DND-41 (cell line): ENCODE data around the gene PMEPA1.

Experiments
- ATAC-seq: fragments of 200-7000 bp; cut with Tn5 transposase; 3 replicates; pipeline ENCODE4 v1.9.1; 2021; ENCODE audit warnings: low read depth; ENCODE audit not compliant: insufficient read depth
- DNase-seq: peaks from one replicate; pipeline ENCODE4 v3.0.0-alpha.2; 2020
- H2AFZ ChIP-seq: 2 replicates; pipeline ENCODE4 v1.6.0; 2012; ENCODE audit warnings: low read depth, low read length
- H3K27ac ChIP-seq: 2 replicates; pipeline ENCODE4 v1.5.1; 2012; ENCODE audit warnings: low read length, inconsistent platforms
- H3K27me3 ChIP-seq: fragments of 200-600 bp; sonication (generic); 2 replicates; pipeline ENCODE4 v1.6.0; 2012; ENCODE audit warnings: low read length, mild to moderate bottlenecking, inconsistent platforms; ENCODE audit not compliant: insufficient read depth, poor library complexity
- H3K36me3 ChIP-seq: 2 replicates; pipeline ENCODE4 v1.5.1; 2012; ENCODE audit warnings: low read length, inconsistent platforms; ENCODE audit not compliant: insufficient read depth
- H3K4me1 ChIP-seq: 2 replicates; pipeline ENCODE4 v1.5.1; 2012; ENCODE audit warnings: mild to moderate bottlenecking, low read length; ENCODE audit not compliant: insufficient read depth
- H3K4me2 ChIP-seq: 2 replicates; pipeline ENCODE4 v1.6.0; 2012; ENCODE audit warnings: mild to moderate bottlenecking, moderate library complexity, low read length, inconsistent platforms; ENCODE audit not compliant: insufficient read depth
- H3K4me3 ChIP-seq, 2 experiments: fragments of 200-600 bp in 1 of 2; shearing (Covaris generic) in 1 of 2; 2 replicates each; pipeline ENCODE4 v1.5.1; 2012 to 2016; ENCODE audit warnings: inconsistent platforms in 2 of 2, low read length in 2 of 2, mild to moderate bottlenecking in 2 of 2, low read depth in 1 of 2, moderate library complexity in 1 of 2
- H3K79me2 ChIP-seq: 2 replicates; pipeline ENCODE4 v1.6.0; 2012; ENCODE audit warnings: low read length, inconsistent platforms; ENCODE audit not compliant: insufficient read depth
- H3K9ac ChIP-seq: 2 replicates; pipeline ENCODE4 v1.6.0; 2012; ENCODE audit warnings: low read depth, mild to moderate bottlenecking, inconsistent platforms, low read length, moderate library complexity
- H3K9me3 ChIP-seq: 2 replicates; pipeline ENCODE4 v1.5.1; 2012; ENCODE audit warnings: low read length, moderate library complexity, mild to moderate bottlenecking, inconsistent platforms; ENCODE audit not compliant: insufficient read depth, severe bottlenecking
- H4K20me1 ChIP-seq: 2 replicates; pipeline ENCODE4 v1.6.0; 2012; ENCODE audit warnings: low read length; ENCODE audit not compliant: insufficient read depth
- EZH2 ChIP-seq: IDR thresholded peaks from 3 replicates; pipeline ENCODE4 v1.6.1; 2012; ENCODE audit warnings: borderline replicate concordance, low read depth, mild to moderate bottlenecking, moderate library complexity, low read length, inconsistent platforms; ENCODE audit not compliant: severe bottlenecking
- TF ChIP-seq, protein P1 (sequence below): IDR thresholded peaks from 2 replicates; pipeline ENCODE4 v1.5.1; 2012; ENCODE audit warnings: borderline replicate concordance, low read length, moderate library complexity, mild to moderate bottlenecking; ENCODE audit not compliant: poor library complexity, severe bottlenecking; ENCODE audit errors: extremely low read depth

Gene PMEPA1

GRCh38 chr20:57712341-57712740 lies 2.5 kb upstream of the PMEPA1 start:
- H2AFZ ChIP-seq, result no peak overlapping the region
- H3K27ac ChIP-seq, result no peak overlapping the region
- DNase-seq, result no peak
- no peaks in the 10 kb centered on the region for H3K36me3 ChIP-seq
- H3K9me3 ChIP-seq, result no peaks in the 10 kb centered on the region
- TF ChIP-seq EZH2, result no peak
- TF ChIP-seq, protein P1, sequence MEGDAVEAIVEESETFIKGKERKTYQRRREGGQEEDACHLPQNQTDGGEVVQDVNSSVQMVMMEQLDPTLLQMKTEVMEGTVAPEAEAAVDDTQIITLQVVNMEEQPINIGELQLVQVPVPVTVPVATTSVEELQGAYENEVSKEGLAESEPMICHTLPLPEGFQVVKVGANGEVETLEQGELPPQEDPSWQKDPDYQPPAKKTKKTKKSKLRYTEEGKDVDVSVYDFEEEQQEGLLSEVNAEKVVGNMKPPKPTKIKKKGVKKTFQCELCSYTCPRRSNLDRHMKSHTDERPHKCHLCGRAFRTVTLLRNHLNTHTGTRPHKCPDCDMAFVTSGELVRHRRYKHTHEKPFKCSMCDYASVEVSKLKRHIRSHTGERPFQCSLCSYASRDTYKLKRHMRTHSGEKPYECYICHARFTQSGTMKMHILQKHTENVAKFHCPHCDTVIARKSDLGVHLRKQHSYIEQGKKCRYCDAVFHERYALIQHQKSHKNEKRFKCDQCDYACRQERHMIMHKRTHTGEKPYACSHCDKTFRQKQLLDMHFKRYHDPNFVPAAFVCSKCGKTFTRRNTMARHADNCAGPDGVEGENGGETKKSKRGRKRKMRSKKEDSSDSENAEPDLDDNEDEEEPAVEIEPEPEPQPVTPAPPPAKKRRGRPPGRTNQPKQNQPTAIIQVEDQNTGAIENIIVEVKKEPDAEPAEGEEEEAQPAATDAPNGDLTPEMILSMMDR, result no peak
- no peak overlapping the region for H3K4me3 ChIP-seq
- no peak for ATAC-seq
- no peak overlapping the region for H3K9ac ChIP-seq
- no peak overlapping the region for H3K4me2 ChIP-seq
- no peaks in the 10 kb centered on the region for H3K79me2 ChIP-seq
- H3K4me1 ChIP-seq, result no peaks in the 10 kb centered on the region
- peaks cover 3% of the 10 kb centered on the region for H3K27me3 ChIP-seq
- H4K20me1 ChIP-seq, result peaks cover 4% of the 10 kb centered on the region

GRCh38 chr20:57711826-57712225 lies 2.0 kb upstream of the PMEPA1 start:
- Histone ChIP-seq H2AFZ (no peak overlapping the region), H3K4me2 (no peak overlapping the region), H3K27me3 (peaks cover 3% of the 10 kb centered on the region), H3K9ac (no peak overlapping the region), H3K9me3 (no peaks in the 10 kb centered on the region), H3K36me3 (no peaks in the 10 kb centered on the region), H4K20me1 (peaks cover 4% of the 10 kb centered on the region), H3K27ac (no peak overlapping the region), H3K4me3 (no peak overlapping the region), H3K79me2 (no peaks in the 10 kb centered on the region), H3K4me1 (no peaks in the 10 kb centered on the region)
- no peak for ATAC-seq
- TF ChIP-seq, protein P1, result no peak
- no peak for TF ChIP-seq EZH2
- DNase-seq, result no peak

GRCh38 chr20:57711311-57711712 lies 1.5 kb upstream of the PMEPA1 start:
- no peak for DNase-seq
- TF ChIP-seq EZH2, result no peak
- TF ChIP-seq, protein P1, result no peak
- Histone ChIP-seq H3K9me3 (no peaks in the 10 kb centered on the region), H2AFZ (no peak overlapping the region), H3K79me2 (no peaks in the 10 kb centered on the region), H3K27ac (no peak overlapping the region), H3K4me2 (no peak overlapping the region), H4K20me1 (peaks cover 4% of the 10 kb centered on the region), H3K9ac (no peak overlapping the region), H3K36me3 (no peaks in the 10 kb centered on the region), H3K4me1 (no peaks in the 10 kb centered on the region), H3K27me3 (peaks cover 4% of the 10 kb centered on the region), H3K4me3 (no peak overlapping the region)
- ATAC-seq, result no peak

GRCh38 chr20:57710841-57711240 lies 1.0 kb upstream of the PMEPA1 start:
- peaks cover 4% of the 10 kb centered on the region for H4K20me1 ChIP-seq
- no peaks in the 10 kb centered on the region for H3K9me3 ChIP-seq
- ATAC-seq, result no peak
- no peak overlapping the region for H3K9ac ChIP-seq
- H3K27ac ChIP-seq, result no peak overlapping the region
- H3K36me3 ChIP-seq, result no peaks in the 10 kb centered on the region
- DNase-seq, result no peak
- H3K27me3 ChIP-seq, result peaks cover 8% of the 10 kb centered on the region
- no peak overlapping the region for H2AFZ ChIP-seq
- H3K79me2 ChIP-seq, result no peaks in the 10 kb centered on the region
- no peaks in the 10 kb centered on the region for H3K4me1 ChIP-seq
- TF ChIP-seq, protein P1, result no peak
- H3K4me2 ChIP-seq, result no peak overlapping the region
- H3K4me3 ChIP-seq, result no peak overlapping the region
